Sciatic nerve (tissue), 2 donors: Measurements from ENCODE around the gene MALRD1. TPM values are rescaled to one million over a fixed set of nuclear protein-coding genes. Genes with fewer than 3 reads are reported as not detected.

Source experiments
- ATAC-seq: fragments of 200-7000 bp; cut with Tn5 transposase; one replicate; pipeline ENCODE4 v1.9.1; 2020; ENCODE audit warnings: mild to moderate bottlenecking, moderate library complexity
- DNase-seq: peaks from one replicate; pipeline ENCODE4 v3.0.0-alpha.2; 2020; ENCODE audit warnings: low spot score
- intact Hi-C: fragments of 100-400 bp; cut with DNase I; formaldehyde crosslinking; loops from one replicate; pipeline ENCODE4 v1.14.2; 2022
- total RNA-seq: library from RNA; stranded (reverse); fragmentation: NEBNext Ultra II Directional; extraction: Animal tissue kit (Norgen Biotek cat#: 25700); gene quantifications from one replicate; pipeline ENCODE4 v1.2.1, GENCODE V29; 2021
- donor health status: DM: no; HTN: no; CAD: no.
- donor health status: DM: no; HTN: no; CAD: no.

Gene MALRD1
- total RNA-seq, 1 donor from 2014 or later, result 4.5 TPM

DNA sequence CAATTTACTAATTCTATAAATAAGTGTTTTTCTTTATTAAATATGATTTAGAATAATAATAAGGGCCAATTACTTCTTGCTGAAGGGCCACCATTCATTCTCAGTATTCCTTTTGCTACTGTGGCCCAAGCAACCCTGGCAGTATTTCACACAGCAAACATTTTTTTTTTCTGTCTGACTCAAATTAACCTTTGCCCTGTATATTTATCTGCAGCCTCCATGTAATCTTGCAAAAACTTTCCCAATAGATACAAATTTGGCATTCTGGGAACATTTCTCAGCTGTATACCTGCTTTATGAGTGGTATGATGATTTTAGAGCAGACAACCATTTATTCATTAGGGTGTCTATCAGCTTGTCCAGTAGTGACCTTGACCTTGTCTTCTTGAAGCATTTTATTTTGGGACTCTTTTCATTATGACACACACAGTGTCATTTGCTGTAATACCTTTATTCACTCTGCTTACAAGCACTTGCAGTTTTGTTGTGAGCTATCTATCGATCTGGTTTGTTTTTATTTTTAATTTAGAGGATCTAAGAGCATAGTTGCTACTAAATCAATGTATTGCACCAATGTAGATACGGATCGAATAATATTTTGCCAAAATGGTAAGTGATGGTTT, 607.9 kb downstream of the MALRD1 start:
- DNase-seq (no peak), ATAC-seq (no peak)
- intact Hi-C loops, result no loop called here

DNA sequence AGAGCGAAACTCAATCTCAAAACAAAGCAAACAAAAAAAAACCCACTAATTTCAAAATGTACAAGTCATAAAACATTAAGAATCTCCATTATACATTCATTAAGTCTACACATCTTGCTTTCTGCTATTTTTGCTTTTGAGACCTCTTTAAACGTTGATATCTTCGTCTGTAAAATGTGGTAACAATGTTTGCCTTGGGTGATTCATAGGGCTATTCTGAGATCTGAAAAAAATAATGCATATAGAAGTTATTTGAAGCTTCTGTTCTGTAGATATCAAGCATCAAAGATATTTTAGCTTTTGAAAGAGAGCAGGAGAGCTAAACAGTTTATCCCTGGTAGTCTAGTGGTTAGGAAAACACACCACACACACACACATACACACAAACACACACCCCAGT, 609.5 kb downstream of the MALRD1 start:
- intact Hi-C loops, result no loop called here
- ATAC-seq (no peak), DNase-seq (no peak)

DNA sequence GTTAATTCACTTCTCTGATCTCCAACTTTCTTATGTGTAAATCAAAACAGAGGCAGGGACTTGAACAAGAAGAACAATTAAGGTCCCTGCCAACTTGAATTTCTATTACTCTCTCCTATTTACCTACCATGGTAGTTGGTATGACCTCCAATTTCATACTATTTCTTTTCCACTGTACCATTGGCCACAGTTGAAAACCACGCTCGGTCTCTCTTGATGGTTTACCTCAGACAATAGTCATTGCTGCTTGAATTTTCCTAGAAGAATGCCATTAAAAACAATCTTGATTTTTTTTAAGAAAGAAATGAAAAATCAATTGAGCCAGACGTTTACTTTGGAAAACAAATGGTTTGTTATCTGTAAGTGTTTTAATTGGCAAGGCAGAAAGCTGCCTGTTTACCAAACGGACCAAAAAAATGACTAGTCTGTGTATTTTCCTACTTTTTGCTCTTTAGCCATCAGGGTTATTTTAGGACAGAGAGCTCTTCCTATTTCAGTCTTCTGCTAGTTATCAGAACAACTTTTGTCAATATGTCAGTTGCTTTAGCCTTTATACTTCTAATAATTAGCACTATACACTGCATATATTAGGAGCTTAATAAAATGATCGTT, 610.1 kb downstream of the MALRD1 start:
- DNase-seq (no peak), ATAC-seq (peak; percentile 60)
- intact Hi-C loops, result no loop called here

DNA sequence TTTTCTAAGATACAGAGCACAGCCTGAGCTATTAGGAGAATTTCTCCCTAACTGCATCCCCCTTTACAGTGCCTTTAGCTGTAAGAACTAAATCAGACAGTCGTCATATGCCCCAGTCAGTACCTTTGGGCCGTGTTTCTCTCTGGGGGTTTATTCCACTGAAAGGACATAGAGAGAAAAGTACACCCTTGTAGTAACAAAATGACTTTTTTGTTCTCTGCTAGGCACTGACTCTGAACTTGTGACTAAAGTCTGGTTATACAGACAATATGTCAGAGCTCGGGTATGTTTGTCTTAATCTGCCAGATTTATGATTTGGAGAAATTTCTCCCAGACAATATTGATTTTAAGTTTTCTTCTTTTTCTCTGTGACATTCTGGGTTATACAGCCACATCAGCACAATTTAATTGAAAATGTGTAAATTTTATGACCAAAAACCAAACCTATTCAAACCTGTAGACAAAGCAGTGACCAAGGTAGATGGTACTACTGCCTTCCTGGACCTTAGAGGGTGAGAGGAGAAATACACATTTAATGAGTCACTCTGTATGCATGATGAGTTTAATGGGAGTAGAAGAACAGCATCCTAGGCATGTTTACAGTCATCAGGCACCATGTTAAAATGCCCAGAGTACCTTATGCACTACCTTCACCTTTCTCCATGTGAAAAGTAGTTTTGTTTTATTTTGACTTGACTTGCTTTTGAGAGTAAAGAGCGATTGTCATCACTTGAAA, 611.5 kb downstream of the MALRD1 start:
- ATAC-seq (no peak), DNase-seq (no peak)
- intact Hi-C loops, result no loop called here

DNA sequence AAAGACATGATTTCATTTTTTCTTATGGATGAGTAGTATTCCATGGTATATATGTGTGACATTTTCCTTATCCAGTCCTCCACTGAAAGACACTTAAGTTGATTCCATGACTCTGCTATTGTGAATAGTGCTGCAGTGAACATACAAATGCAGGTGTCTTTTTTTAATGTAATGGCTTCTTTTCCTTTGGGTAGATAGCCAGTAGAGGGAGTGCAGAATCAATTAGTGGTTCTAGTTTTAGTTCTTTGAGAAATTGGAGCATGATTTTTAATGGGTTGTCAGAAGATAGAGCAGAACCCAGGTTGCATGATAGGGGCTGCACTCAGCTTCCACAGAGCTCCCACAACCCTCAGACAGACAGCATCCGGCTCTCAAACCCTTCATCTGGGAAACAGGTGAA, 614.7 kb downstream of the MALRD1 start:
- intact Hi-C loops, result no loop called here
- ATAC-seq, result no peak
- no peak for DNase-seq

DNA sequence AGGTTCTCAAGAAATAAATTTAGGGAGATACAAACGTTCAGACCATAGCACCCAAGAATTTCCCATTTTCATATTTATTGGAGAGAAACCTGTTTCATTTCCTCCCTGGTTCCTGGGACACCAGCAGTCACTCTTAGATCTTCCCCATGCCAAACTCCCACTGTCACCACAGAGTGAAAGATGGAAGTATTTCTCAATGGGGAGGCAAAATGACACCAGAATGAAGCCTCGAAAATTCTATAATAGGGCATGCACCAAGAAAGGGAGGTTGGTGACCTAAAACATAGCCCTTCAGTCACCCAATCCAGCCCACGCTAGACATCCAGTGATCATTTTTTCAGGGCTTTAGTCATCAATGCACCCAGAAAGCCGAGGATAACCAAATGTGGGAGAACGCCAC, 619.5 kb downstream of the MALRD1 start:
- DNase-seq, result no peak
- no peak for ATAC-seq
- intact Hi-C loops, result no loop called here

DNA sequence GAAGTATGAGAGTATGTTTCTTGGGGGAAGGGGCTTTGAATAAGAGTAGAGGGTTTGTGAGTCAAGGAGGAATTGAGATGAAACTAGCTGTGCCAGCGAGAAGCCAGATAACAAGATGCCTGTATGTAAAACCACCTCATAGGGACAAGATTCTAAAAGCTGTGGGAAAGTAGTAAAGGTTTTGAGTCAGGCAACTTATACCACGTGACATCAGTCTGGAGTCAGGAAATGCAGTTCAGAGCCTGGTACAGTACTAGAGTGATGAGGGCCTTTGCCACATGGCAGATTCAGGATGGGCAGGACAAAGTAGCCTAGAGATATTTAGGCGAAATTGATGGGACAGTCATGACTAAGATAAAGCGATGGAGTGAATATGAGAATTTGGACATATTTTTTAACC, 627.5 kb downstream of the MALRD1 start:
- ATAC-seq (no peak), DNase-seq (no peak)
- intact Hi-C loops, result no loop called here

DNA sequence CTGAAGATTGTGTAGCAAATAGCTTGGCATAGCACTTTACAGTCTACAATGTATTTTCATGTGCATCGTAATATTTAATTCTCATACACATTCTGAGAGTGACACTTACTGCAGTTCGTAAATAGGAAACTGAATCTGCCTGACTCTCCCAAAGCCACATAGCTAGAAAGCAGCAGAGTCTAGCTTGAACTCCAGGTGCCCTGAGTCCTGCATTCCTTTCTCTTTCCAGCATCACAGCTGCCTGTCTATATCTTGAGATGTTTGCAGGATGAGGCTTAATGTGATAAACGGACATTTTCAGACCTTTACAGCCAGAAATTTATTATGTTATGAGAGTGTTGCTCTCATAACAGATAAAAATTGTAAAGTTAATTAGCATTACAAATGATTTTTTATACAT, 634.8 kb downstream of the MALRD1 start:
- DNase-seq, result no peak
- intact Hi-C loops, result no loop called here
- ATAC-seq, result no peak

DNA sequence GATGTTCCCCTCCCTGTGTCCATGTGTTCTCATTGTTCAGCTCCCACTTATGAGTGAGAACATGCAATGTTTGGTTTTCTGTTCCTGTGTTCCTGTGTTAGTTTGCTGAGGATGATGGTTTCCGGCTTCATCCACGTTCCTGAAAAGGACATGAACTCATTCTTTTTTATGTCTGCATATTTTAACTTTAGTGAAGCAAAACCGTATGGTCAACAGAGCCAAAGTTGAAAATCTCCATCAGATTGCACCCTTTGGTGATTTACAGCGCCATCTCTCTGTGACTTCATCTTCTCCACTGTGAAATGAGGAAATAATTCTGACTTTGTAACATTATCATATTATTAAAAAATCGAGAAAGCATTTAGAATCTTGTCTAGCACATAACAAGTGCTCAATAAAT, 635.4 kb downstream of the MALRD1 start:
- no peak for ATAC-seq
- intact Hi-C loops, result no loop called here
- DNase-seq, result no peak

DNA sequence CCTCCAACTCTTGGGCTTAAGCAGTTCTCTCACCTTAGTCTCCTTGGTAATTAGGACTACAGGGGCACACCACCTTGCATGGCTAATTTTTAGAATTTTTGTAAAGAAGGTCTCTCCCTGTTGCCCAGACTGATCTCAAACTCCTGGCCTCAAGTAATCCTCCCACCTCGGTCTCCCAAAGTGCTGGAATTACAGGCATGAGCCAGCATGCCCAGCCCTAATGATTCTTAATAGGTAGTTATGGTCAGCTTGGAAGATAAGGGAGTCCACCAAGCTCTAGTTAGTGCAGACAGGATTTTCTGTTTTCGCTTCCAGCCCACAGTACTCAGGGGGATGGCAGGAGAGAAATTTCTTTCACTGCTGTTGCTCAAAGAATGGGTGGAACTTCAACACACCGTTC, 639.7 kb downstream of the MALRD1 start:
- ATAC-seq, result no peak
- intact Hi-C loops, result no loop called here
- no peak for DNase-seq

DNA sequence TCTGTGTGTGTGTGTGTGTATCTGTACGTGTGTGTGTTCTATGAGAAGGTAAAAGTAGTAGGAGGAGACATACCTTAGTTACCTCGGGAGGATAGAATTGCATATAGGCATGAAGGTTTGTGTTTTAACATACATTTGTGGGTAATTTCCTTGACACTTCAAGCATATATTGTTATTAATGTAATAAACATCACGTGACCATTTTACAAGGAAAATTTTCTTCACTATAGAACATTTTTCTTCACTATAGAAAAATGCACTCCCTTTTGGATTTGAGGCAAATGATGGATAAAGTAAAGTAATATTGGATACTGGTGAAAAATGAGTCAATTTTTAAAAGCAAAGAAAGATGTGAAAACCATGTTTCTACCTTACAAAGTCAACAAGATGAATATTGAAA, 640.6 kb downstream of the MALRD1 start:
- ATAC-seq, result no peak
- intact Hi-C loops, result no loop called here

DNA sequence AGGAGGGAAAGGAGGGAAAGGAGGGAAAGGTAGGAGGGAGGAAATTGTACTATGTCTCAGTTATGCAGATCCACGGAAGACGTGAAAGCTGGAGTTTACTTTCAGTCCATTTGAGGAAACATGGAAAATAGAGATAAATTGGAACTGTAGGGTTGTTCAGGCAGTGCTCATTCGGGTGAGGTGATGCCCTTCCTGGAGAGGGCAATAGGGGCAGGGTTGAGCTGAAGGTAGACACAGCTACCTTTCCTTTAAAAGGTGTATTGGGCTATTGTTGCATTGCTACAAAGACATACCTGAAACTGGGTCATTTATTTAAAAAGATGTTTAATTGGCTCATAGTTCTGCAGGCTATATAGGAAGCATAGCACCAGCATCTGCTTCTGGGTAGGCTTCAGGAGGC, 650.7 kb downstream of the MALRD1 start:
- intact Hi-C loops, result no loop called here
- DNase-seq, result no peak
- ATAC-seq, result no peak

More for the DNA sequence above, 640.6 kb downstream of the MALRD1 start:
- DNase-seq, result no peak

DNA sequence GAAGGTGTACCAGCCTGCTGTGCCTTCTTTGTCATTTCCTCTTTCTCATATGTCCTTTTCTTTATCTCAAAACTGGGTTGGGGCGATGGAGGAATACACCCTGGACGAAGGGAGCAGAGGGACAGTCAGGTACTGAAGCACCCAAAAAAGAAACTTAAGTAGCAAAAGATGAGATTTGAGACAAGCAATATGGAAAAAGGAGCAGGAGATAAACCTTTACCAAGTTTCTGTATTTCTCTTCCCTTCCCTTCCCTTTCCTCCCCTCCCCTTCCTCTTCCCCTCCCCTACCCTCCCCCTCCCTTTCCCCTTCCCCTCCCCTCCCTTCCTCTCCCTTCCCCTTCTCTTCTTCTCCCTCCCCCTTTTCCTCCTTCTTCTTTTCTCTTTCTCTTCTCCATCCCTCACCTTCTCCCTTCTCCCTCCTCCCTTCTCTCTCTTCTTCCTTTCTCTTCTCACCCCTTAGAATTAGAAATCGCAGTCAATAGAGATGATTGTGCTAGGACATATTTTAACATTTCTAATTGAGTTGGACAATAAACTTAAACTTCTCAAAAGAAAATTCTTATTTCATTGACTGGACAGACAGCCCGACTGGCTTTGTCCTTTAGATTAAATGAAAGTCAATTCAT, 652.9 kb downstream of the MALRD1 start:
- intact Hi-C loops, result no loop called here
- ATAC-seq, result no peak

DNA sequence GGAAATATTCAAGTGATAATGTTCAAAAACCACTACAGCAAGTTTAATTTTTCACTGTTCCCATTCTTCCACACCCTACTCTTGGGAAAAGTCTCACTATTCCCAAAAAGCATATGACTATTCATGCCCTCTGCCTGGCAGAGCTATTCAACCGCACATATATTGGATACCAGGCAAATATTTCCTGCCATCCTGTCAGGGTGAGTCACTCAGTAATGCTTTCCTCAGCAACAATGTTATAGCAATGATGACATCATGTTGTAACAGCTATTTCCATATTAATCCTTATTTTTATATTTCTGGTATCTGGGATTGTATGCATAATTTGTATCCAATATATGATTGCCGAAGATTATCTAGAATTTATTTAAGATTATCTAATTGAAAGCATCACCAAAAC, 653.6 kb downstream of the MALRD1 start:
- DNase-seq, result no peak

More for the DNA sequence above, 652.9 kb downstream of the MALRD1 start:
- no peak for DNase-seq

DNA sequence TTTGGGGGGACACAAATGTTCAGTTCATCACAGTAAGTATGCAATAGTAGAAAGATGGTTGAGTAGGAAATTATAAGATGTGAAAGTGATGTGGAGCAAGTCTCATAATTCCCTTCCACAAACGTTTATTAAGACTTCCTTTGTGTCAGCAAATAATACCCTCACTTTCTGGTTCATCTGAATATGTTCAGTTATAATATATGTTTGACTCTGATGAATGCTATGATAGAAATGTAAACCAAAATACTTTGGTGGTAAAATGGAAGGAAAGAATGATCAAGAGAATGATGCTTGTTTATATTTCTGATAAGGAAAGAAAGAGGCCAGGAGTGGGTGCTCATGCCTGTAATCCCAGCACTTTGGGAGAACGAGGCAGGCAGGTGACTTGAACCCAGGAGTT, 655.9 kb downstream of the MALRD1 start:
- ATAC-seq (no peak), DNase-seq (no peak)
- intact Hi-C loops, result no loop called here

More for the DNA sequence above, 653.6 kb downstream of the MALRD1 start:
- intact Hi-C loops, result no loop called here
- ATAC-seq, result no peak

DNA sequence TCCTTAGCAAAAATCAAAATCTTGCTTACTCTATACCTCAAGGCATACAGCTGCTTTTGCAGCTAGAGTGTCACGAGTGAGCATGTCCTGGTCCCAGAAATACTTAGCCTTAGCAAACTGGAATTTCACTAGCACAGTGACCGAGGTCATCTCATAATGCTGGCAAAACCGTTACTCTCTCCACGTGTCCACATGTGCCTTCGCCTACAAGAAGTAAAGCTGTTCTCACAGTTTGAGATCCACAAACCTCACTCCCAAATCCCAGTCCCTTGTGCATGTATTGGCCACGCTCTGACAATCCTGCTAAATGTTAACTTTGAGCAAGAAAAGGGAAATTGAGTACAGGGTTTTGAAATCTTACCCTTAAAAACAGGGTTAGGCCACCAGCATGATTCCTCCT, 656.6 kb downstream of the MALRD1 start:
- intact Hi-C loops, result no loop called here
- peak; percentile 92 for ATAC-seq

DNA sequence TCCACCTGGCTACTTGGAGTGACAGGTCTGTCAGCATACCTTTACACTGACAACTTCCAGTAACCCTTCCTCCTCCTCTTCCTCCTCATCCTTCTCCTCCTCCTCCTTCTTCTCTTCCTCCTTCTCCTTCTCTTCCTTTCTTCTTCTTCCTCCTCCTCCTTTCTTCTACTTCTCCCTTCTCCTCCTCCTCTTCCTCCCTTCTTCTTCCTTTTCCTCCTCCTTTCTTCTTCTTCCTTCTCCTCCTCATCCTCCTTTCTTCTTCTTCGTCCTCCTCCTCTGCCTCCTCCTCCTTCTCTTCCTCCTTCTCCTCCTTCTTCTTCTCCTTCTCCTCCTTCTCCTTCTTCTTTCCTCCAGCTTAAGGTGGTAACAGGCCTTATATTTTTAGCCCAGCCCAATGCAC, 658.3 kb downstream of the MALRD1 start:
- DNase-seq (no peak), ATAC-seq (no peak)
- intact Hi-C loops, result no loop called here

More for the DNA sequence above, 656.6 kb downstream of the MALRD1 start:
- DNase-seq, result no peak

DNA sequence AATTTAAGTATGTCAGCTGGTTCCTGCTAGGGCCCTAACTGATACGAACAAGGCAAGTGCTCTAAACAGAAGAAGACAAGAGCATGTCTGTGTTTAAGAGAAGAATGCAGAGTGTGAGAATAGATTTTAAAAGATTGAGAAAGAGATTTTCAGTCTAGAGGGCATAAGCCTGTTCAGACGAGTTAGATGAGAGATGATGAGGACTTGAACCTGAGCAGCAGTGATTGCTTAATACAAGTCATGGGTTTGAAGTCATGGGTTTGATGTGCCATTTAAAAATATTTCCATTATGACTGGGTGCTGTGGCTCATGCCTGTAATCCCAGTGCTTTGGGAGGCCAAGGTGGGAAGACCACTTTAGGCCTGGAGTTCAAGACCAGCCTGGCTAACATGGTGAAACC, 658.8 kb downstream of the MALRD1 start:
- ATAC-seq, result no peak
- intact Hi-C loops, result no loop called here
- no peak for DNase-seq

DNA sequence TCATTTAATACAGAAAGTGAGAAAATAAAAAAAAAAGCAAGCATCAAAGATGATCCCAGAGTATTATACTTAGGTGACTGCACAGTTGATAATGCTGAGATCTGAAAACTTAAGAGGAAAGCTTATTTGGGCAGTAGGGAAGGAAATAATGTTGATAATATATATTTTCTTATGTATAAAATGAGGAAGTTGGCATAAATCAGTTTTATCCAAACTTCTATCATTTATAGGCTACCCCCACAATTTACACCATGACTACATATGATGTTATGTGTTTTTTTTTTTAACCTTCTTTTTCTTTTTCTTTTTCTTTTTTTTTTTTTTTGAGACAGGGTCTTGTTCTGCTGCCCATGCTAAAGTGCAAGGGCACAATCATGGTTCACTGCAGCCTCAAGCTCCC, 659.4 kb downstream of the MALRD1 start:
- intact Hi-C loops, result no loop called here
- no peak for DNase-seq
- ATAC-seq, result no peak

DNA sequence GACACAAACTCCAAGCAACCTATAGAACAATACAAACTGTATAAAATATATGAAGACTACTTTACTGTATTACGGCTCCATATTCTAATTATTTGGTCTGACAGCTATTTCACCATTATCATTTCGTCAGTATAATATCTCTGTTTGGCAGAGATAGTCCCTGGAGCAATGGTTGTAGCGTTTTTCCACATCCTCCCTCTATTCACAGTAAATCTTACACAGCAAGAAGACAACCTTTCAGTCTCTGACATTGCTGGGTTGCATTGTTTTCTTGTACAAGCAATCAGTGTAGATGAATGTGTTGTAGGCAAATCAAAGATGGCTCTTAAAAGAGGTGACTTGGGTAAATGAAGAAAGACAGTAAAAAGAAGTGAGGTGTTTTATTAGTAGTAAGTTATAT, 662.0 kb downstream of the MALRD1 start:
- DNase-seq, result no peak
- intact Hi-C loops, result no loop called here
- ATAC-seq, result no peak
